ENCODE data around the gene PRH1.

Gene PRH1

GRCh38 chr12:10884086-10884725 is at the start of gene PRH1:
Gene PRH1 (minus strand): TSS chr12:10884255. CDS start chr12:10884217, 38 bp downstream.
- DNase-seq (ENCODE audit: low read depth, low spot score) = no peak

GRCh38 chr12:10928746-10929286 is 44.8 kb upstream of the PRH1 start, which contains the start of gene PRH2:
Gene PRH2 (plus strand): TSS chr12:10929236. CDS start chr12:10929274, 38 bp downstream.
- DNase-seq (ENCODE audit: low read depth, low spot score) = no peak

GRCh38 chr12:10926269-10926668 is 42.2 kb upstream of the PRH1 start:
- no peak for DNase-seq (ENCODE audit: low read depth, low spot score)

DNA sequence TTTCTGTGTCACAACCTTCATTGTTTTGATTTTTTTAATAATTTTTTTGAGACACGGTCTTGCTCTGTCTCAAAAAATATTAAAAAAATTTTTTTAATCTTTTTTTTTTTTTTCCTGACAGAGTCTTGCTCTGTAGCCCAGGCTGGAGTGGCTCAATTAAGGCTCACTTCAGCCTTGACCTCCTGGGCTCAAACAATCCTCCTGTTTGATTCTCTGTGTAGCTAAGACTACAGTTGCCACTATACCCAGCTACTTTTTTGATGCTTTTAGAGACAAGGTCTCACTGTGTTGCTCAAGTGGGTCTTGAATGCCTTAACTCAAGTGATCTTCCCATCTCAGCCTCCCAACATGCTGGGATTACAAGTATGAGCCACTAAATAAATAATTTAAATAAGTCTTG is 35.8 kb upstream of the PRH1 start:
- DNase-seq (ENCODE audit: low read depth, low spot score) = no peak

- DNase-seq (ENCODE audit: low read depth, low spot score) = no peak
These were observed 26.3 kb upstream of the PRH1 start for GRCh38 chr12:10910380-10910779.

DNA sequence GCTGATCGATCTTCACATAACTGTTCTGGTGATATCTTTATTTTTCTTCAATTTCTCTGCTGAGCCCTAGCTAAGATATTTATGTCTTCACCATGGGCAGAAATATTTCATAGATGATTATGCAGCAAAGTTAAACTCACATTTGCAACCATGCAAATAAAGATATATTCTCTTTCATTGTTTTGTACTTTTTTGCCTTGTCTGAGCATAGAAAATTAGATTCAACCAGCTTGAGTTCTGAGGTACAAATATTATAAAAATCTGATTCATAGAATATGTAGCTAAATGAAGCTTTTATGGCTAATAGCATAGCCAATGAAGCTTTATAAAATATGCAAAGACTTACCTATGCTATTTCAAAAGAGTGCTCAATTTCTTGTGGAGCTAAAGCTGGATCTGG is 25.4 kb upstream of the PRH1 start, which contains the start of gene TAS2R13:
TAS2R13 (minus strand) TSS at position 101 of the 400 bp plus-strand sequence. CDS start 264 bp downstream, outside the sequence.
- DNase-seq (ENCODE audit: low read depth, low spot score) = no peak

DNA sequence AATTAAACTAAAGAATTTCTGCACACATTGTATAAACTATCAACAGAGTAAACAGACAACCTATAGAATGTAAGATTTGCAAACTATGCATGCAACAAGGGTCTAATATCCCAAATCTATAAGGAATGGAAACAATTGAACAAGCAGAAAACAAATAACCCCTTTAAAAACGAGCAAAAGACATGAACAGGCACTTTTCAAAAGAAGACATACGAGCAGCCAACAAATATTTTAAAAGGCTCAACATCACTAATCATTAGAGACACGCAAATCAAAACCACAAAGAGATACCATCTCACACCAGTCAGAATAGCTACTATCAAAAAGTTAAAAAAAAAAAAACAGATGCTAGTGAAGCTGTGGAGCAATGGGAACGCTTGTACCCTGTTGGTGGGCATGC is 20.6 kb upstream of the PRH1 start:
- no peak for DNase-seq (ENCODE audit: low read depth, low spot score)

DNA sequence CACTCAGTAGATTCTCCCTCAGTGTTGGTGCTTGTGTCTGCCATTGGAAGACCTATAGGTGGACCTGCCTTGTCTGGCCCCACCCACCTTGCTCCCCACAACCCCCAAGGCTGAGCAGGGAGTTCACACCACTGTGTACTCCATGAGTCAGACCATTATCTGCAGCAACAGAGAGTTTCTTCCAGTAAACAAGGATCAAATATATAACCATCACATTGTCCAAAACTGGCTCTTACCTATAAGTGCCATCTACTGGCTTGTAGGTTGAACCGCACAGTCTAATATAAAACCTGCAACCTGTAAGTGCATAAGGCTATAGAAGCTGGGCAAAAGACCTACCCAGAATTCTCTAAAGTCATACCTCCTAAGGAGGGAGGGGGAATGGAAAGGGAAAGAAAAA is 17.4 kb upstream of the PRH1 start:
- DNase-seq (ENCODE audit: low read depth, low spot score) = no peak

DNA sequence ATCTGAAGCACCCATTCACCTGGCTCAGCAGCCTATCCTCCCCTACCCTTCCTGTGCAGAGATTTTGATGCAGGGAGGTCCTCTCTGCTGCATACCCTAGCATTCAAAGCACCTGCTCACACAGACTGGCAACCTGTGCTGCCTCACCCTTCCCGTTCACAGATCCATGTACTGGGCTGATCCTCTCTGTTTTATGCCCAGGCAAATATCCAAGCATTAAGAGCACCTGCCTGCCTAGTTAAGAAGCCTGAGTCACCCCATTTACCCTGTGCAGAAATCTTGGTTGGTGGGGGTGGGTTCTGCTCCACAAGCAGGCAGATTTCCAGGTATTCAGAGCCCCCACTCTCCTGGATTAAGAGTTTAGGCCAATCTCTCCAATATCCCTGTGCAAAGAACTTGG is 16.9 kb upstream of the PRH1 start:
- DNase-seq (ENCODE audit: low read depth, low spot score) = no peak

GRCh38 chr12:10900530-10900929 is 16.5 kb upstream of the PRH1 start:
- no peak for DNase-seq (ENCODE audit: low read depth, low spot score)

DNA sequence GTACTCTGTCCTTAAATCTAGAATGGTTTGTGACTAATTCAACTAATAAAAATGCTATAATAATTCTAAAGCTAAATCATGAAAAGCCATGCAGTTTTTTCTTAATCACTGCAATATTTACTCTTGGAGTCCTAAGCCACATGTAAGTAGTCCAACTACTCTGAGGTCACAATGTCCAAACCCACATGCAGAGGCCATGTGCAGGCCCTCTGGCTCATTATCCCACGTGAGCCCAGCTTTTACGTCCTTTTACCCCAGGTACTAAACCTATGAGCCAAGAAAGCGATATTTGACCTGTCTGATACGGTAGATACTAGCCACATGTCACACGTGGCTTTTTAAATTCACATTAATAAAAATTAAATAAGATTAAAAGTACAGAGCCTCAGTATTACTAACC is 12.8 kb upstream of the PRH1 start:
- no peak for DNase-seq (ENCODE audit: low read depth, low spot score)

GRCh38 chr12:10891937-10892336 is 7.9 kb upstream of the PRH1 start:
- no peak for DNase-seq (ENCODE audit: low read depth, low spot score)

- no peak for DNase-seq (ENCODE audit: low read depth, low spot score)
These were observed 5.2 kb upstream of the PRH1 start for GRCh38 chr12:10889226-10889625.

DNA sequence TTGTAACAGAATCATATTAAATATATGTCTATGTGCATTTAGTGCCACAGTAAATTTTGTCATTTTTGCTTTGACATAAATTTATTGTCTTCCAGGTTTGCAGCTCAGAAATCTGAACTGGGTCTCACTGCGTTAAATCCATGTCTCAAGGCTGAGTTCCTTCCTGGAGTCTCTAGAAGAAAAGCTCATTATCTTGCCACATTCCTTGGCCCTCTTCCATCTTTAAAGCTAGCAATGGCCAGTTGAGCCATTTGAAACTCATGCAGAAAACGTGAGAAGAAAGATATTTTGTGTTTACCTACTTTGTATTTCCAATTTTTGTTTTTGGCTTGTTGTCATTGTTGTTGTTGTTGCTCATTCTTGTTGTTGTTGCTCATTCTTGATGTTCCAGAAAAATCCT is 10.7 kb downstream of the PRH1 start:
- no peak for DNase-seq (ENCODE audit: low read depth, low spot score)

GRCh38 chr12:10867381-10867780 is 16.7 kb downstream of the PRH1 start:
- DNase-seq (ENCODE audit: low read depth, low spot score) = no peak

DNA sequence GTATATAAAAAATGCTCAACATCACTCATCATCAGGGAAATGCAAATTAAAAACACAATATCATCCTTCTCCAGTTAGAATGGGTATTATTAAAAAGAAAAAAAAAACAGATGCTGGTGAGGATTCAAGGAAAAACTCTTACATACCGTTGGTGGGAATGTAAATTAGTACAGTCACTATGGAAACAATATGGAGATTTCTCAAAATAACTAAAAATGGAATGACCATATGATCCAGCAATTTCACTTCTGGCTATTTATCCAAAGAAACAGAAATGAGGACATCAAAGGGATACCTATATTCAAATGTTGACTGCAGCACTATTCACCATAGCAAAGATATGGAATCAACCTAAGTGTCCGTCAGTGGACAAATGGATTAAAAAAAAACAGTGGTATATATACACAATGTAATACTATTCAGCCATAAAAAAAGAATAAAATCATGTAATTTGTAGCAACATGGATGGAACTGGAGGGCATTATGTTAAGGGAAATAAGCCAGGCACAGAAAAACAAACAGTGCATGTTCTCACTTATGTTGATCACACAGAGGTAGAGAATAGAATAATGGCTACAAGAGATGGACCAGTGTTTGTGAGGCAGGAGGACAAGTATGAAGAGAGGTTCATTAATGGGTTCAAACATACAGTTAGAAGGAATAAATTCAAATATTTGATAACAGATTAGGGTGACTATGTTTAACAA is 20.4 kb downstream of the PRH1 start:
- no peak for DNase-seq (ENCODE audit: low read depth, low spot score)

DNA sequence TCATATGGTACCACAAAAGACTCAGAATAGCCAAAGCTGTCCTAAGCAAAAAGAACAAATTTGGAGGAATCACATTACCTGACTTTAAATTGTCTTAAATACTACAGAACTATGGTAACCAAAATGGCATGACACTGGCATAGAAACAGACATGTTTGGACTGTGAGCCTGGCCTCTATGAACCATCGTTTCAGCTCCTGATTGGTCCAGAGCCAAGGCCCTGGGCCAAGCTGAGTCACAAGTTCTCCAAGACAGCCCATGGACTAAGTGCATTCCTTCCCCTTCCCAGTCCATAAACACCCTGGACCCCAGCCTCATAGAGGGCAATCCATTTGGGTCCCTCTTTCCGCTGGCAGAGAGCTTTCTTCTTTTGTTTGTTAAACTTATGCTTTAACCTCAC is 22.7 kb downstream of the PRH1 start:
- DNase-seq (ENCODE audit: low read depth, low spot score) = no peak

DNA sequence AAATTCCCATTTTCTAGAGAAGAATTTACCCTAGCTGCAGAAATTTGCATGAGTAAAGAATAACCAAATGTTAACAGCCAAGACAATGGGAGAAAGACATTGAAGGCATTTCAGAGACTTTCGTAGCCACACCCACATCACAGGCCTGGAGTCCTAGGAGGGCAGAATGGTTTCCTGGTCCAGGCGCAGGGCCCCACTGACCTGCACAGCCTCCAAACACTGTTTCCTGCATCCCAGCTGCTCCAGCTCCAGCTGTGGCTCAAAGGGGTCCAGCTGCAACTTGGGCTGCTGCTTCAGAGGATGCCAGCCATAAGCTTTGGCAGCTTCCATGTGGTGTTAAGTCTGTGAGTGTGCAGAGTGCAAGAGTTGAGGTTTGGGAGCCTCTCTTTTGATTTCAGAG is 28.2 kb downstream of the PRH1 start:
- DNase-seq (ENCODE audit: low read depth, low spot score) = no peak

DNA sequence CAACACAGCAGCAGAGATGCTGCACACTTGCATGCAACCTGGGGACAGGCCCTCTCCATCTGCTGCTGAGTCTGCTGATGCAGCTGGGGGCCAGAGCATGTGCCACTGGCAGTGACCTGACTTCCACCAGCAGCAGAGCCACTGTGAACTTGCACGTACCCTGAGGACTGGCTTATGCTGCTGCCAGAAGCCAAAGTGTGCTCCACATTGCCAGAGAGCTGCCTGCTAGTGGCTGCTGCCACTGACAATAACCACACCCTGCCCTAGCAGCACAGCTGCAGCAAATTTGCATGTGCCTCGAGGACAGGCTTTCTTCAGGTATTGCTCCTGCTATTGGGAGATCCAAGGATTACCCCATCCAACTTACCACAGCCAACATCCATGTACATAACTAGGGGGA is 30.3 kb downstream of the PRH1 start:
- no peak for DNase-seq (ENCODE audit: low read depth, low spot score)

- no peak for DNase-seq (ENCODE audit: low read depth, low spot score)
These were observed 32.7 kb downstream of the PRH1 start for GRCh38 chr12:10851243-10851858.

- DNase-seq (ENCODE audit: low read depth, low spot score) = no peak
These were observed 34.6 kb downstream of the PRH1 start, which contains the start of gene PRR4 for GRCh38 chr12:10849425-10849878. Gene PRR4 (minus strand): TSS chr12:10849475. CDS start chr12:10849437, 38 bp downstream.

DNA sequence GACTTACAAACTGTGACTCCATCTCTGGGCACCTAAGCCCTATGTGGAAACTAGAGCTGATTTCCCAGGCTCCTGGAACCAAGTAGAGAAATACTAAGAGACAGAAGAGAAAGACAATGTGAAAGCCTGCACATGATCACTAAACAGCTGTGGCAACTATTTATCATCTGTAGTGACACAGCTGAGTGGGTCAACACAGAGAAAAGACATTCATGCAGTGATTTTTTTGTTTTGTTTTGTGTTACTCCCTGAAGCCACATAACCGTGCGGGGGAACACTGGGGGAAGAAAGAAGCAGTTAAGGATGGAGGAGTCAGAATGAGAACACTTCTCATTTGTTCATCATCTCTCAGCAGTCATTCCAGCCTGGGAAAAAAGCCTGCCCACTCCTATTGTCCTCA is 36.3 kb downstream of the PRH1 start:
- DNase-seq (ENCODE audit: low read depth, low spot score) = no peak
